Measurements from ENCODE around the gene CCT6A.
"Not testable (repeated sequence)": the region's sequence is repeated elsewhere in the genome, so short reads cannot be mapped to it uniquely, and the experiment has no call there.

The CCT6A gene

DNA sequence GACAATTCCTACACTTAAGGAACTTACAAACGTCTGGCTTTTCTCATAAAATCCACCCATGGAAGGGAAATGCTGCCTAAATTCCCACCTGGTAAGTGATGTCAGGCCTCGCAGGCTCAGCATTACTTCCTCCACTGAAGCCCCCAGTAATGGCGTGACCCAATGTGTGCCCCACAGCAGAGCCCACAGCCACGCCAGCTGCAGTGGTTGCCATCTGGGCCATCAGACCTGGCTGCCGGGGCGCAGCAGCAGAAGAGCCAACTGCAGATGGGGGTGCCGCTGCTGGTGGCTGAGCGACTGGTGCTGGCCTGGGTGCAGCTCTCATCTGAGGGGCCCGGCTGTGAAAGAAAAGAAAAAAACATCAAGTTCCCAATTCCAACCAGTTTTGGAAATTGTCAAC, 52.6 kb downstream of the CCT6A start:
- not testable (repeated sequence) for DNase-seq

DNA sequence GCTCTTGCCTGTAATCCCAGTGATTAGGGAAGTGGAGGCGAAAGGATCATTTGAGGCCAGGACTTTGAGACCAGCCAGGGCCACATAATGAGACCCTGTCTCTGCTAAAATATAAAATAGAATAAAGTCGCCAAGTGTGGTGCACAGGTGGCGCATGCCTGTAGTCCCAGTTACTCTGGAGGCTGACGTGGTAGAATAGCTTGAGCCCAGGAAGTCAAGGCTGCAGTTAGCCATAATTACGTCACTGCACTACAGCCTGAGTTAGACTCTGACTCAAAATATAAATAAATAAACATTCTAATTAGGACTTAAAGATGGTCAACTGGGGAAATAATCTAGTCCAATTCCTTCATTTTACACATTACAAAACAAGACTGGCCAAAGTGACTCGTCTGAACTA, 53.9 kb downstream of the CCT6A start:
- DNase-seq = no peak

DNA sequence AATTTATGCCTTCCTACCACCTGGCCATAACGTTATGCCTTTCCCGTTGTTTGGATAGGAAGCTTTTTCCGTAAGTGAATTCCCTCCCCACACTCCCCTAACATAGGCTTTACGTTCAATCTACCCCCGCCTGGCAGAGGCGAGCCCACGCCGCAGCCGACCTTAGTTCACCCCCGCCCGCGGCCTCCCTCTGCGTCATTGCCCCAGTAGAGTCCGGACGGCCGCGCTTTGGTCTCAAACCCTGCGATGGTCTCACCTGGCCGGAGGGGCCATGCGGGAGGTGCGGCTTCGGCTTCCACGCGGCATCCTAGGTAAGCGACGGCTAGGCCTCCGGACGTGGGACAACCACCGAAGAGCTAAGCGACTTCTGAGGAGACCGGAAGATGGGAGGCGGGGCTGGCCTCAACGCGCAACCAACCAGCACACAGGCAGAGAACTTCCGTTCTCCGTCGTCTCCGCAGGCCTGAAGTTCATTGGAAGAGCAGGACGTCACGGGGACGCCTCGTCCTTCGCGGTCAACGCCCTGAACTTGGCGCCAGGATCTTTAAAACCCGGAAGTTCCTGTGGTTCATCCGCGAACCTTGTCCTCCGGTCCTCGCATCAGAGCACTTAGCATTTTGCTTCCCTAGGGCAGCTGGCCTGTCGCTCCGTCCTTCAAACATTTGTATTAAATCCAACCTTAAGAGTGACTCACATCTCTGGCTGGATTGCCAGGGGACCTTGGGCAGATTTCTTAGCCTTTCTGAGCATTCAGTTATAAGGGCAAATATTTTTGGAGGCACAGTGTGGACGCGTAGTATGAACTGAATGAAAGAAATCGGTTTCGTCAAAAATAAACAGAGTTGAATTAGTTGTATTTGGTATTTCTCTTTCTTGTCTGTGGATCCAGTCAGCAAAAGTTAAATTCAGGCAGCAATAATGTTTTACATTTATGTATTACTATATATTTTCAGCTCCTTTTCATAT, 54.8 kb downstream of the CCT6A start, which contains the start of gene CHCHD2:
Gene CHCHD2, minus strand, starts transcription at position 369 of the 966 bp plus-strand sequence. Its CDS starts 63 bp downstream, at position 306.
- DNase-seq = peak; percentile 79

DNA sequence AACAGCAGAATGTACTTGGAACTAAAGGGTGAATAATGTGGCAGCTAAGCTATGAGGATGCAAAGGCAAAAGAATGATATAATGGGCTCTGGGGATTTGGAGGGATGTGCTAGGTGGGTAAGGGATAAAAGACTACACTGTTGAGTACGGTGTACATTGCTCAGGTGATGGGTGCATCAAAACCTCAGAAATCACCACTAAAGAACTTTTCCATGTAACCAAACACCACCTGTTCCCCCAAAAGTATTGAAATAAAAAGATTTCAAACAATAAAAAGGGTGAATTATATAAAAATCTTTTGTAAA, 56.3 kb downstream of the CCT6A start:
- DNase-seq = no peak

DNA sequence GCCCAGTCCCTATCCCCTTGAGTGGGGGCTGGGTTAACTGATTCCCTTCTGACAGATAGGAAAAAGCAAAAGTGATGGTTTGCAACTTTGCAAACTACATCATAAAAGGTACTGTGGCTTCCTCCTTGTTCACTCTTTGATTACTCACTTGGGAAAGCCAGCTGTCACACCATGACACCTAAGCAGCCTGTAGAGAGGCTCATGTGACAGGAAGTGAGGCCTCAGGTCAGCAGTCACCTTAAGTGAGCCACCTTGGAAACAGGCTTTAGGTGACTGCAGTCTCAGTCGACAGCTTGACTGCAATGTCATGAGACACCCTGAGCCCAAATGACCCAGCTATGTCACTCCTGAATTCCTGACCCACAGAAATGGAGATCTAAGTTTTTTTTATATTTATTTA, 59.0 kb downstream of the CCT6A start:
- no peak for DNase-seq

DNA sequence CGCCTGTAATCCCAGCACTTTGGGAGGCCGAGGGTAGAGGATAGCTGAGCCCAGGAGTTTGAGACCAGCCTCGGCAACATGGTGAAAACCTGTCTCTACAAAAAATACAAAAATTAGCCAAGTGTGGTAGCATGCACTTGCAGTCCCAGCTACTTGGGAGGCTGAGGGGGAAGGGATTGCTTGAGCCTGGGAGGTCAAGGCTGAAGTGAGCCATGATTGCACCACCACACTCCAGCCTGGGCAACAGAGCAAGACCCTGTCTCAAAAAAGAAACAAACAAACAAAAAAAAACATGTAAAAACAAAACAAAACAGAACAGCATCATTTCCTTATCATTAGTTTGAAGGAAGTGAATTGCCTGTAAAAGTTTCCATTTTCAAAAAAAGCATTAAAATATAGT, 60.7 kb downstream of the CCT6A start:
- DNase-seq = not testable (repeated sequence)
